Caco-2 (cell line): Measurements from ENCODE around the gene AUTS2. TPM values are rescaled to one million over a fixed set of nuclear protein-coding genes. Genes with fewer than 3 reads are reported as not detected.

Experiments
- BruUV-seq: library from RNA; stranded (reverse); fragments of 400-500 nt; replicated peaks from 2 replicates; lab custom pipeline; 2021; lab: Mats Ljungman, UMichigan
- CTCF ChIA-PET: fragments of 300-600 bp; sonication (Branson Sonifier 250); formaldehyde crosslinking; loops from one replicate; lab custom pipeline; 2022; ENCODE audit warnings: antibody characterized with exemption; lab: Charles Lee
- POLR2A ChIA-PET: fragments of 300-600 bp; sonication (Branson Sonifier 250); formaldehyde crosslinking; loops from one replicate; lab custom pipeline; 2022; ENCODE audit warnings: antibody characterized with exemption; lab: Charles Lee
- DNase-seq, 2 experiments: peaks; one replicate each; pipeline versions ENCODE4 v3.0.0 to v3.0.0-alpha.2; 2020 to 2022
- H3K27me3 ChIP-seq: replicated peaks from 2 replicates; pipeline ENCODE4 v1.6.0; 2011; ENCODE audit warnings: low read length; ENCODE audit not compliant: control insufficient read depth, insufficient read depth
- H3K36me3 ChIP-seq: 2 replicates; pipeline ENCODE4 v1.5.1; 2011; ENCODE audit warnings: low read length; ENCODE audit not compliant: control insufficient read depth, insufficient read depth
- H3K4me1 ChIP-seq: fragments of 250-450 bp; sonication (Bioruptor Pico); 2 replicates; pipeline ENCODE4 v1.5.1; 2020; ENCODE audit warnings: mild to moderate bottlenecking
- H3K4me3 ChIP-seq: 2 replicates; pipeline ENCODE4 v1.5.1; 2011; ENCODE audit warnings: low read depth, mild to moderate bottlenecking, control low read depth, low read length
- H3K9me3 ChIP-seq: fragments of 250-450 bp; sonication (Bioruptor Pico); 2 replicates; pipeline ENCODE4 v1.5.1; 2020; ENCODE audit warnings: mild to moderate bottlenecking, moderate library complexity
- H3K27ac Mint-ChIP-seq: one replicate; pipeline ENCODE4 v1.8.0; 2022; ENCODE audit warnings: mixed read lengths; ENCODE audit not compliant: unreplicated experiment
- H3K27me3 Mint-ChIP-seq: one replicate; pipeline ENCODE4 v1.8.0; 2022; ENCODE audit warnings: mixed read lengths; ENCODE audit not compliant: insufficient read depth, unreplicated experiment
- H3K36me3 Mint-ChIP-seq: one replicate; pipeline ENCODE4 v1.8.0; 2022; ENCODE audit warnings: mild to moderate bottlenecking, mixed read lengths; ENCODE audit not compliant: insufficient read depth, unreplicated experiment
- H3K4me1 Mint-ChIP-seq: one replicate; pipeline ENCODE4 v1.8.0; 2022; ENCODE audit warnings: low read depth, mixed read lengths; ENCODE audit not compliant: unreplicated experiment
- H3K4me3 Mint-ChIP-seq: one replicate; pipeline ENCODE4 v1.8.0; 2022; ENCODE audit warnings: mild to moderate bottlenecking, moderate library complexity, mixed read lengths; ENCODE audit not compliant: unreplicated experiment
- H3K9me3 Mint-ChIP-seq: one replicate; pipeline ENCODE4 v1.8.0; 2022; ENCODE audit warnings: mixed read lengths; ENCODE audit not compliant: unreplicated experiment
- CTCF ChIP-seq, 2 experiments: fragments of 200-600 bp in 1 of 2; IDR thresholded peaks; 1 replicate in 1 of 2; 2 replicates in 1 of 2; pipeline versions ENCODE4 v1.5.1 to v1.8.0; 2011 to 2022; ENCODE audit warnings: antibody characterized with exemption in 1 of 2, control low read depth in 1 of 2, inconsistent platforms in 1 of 2, low read depth in 1 of 2, low read length in 1 of 2, mild to moderate bottlenecking in 1 of 2, moderate library complexity in 1 of 2; ENCODE audit not compliant: insufficient read depth in 1 of 2, severe bottlenecking in 1 of 2, unreplicated experiment in 1 of 2
- intact Hi-C: fragments of 100-400 bp; cut with micrococcal nuclease; formaldehyde crosslinking; loops from one replicate; pipeline ENCODE4 v1.10.0; 2022; ENCODE audit not compliant: unreplicated experiment
- total RNA-seq: library from RNA; stranded (reverse); gene quantifications from 2 replicates; pipeline ENCODE4 v1.2.3, GENCODE V29; 2022

AUTS2 gene
- total RNA-seq, 1 experiment from 2014 or later: 37.1 TPM

- Mint-ChIP-seq H3K9me3 (no peaks in the 10 kb centered on the region), H3K4me3 (no peak overlapping the region), H3K27me3 (no peaks in the 10 kb centered on the region), H3K27ac (no peak overlapping the region), H3K36me3 (no peaks in the 10 kb centered on the region), H3K4me1 (no peaks in the 10 kb centered on the region)
- intact Hi-C loops: loop anchor here (2.0 kb wide), 1 partner anchor 43 kb away; no protein-coding TSS in a partner anchor
- no peaks in the 10 kb centered on the region for H3K4me1 ChIP-seq
- DNase-seq: no peak
- TF ChIP-seq CTCF (IDR thresholded peaks at IDR 0.05; ENCODE audit: insufficient read depth in 1 of 2, low read depth in 1 of 2, low read length in 1 of 2, severe bottlenecking in 1 of 2, unreplicated experiment in 1 of 2): no peak
- no peaks in the 10 kb centered on the region for H3K9me3 ChIP-seq
- BruUV-seq: no TSS peak
- CTCF ChIA-PET: no interaction called here
- POLR2A ChIA-PET: no interaction called here
- no peaks in the 10 kb centered on the region for H3K27me3 ChIP-seq
- no peak overlapping the region for H3K4me3 ChIP-seq
- H3K36me3 ChIP-seq: no peaks in the 10 kb centered on the region
Observed at GRCh38 chr7:70759674-70760073, 1161.4 kb downstream of the AUTS2 start.

- H3K4me3 ChIP-seq: no peak overlapping the region
- H3K36me3 ChIP-seq: no peaks in the 10 kb centered on the region
- no TSS peak for BruUV-seq
- Mint-ChIP-seq H3K4me3 (no peak overlapping the region), H3K9me3 (no peaks in the 10 kb centered on the region), H3K27ac (no peak overlapping the region), H3K36me3 (no peaks in the 10 kb centered on the region), H3K27me3 (no peaks in the 10 kb centered on the region), H3K4me1 (no peaks in the 10 kb centered on the region)
- TF ChIP-seq CTCF (IDR thresholded peaks at IDR 0.05; ENCODE audit: insufficient read depth in 1 of 2, low read depth in 1 of 2, low read length in 1 of 2, severe bottlenecking in 1 of 2, unreplicated experiment in 1 of 2): no peak
- DNase-seq: no peak
- H3K4me1 ChIP-seq: no peaks in the 10 kb centered on the region
- H3K9me3 ChIP-seq: no peaks in the 10 kb centered on the region
- ChIA-PET CTCF (no interaction called here), POLR2A (no interaction called here)
- no peaks in the 10 kb centered on the region for H3K27me3 ChIP-seq
- intact Hi-C loops: no loop called here
Observed at GRCh38 chr7:70761711-70762328, 1163.5 kb downstream of the AUTS2 start.

GRCh38 chr7:70762696-70763095, 1164.4 kb downstream of the AUTS2 start:
- Mint-ChIP-seq H3K27me3 (no peaks in the 10 kb centered on the region), H3K4me1 (no peaks in the 10 kb centered on the region), H3K27ac (no peak overlapping the region), H3K36me3 (no peaks in the 10 kb centered on the region), H3K9me3 (no peaks in the 10 kb centered on the region), H3K4me3 (no peak overlapping the region)
- intact Hi-C loops: no loop called here
- H3K27me3 ChIP-seq: no peaks in the 10 kb centered on the region
- CTCF ChIA-PET: no interaction called here
- H3K36me3 ChIP-seq: no peaks in the 10 kb centered on the region
- BruUV-seq: no TSS peak
- no peaks in the 10 kb centered on the region for H3K9me3 ChIP-seq
- H3K4me3 ChIP-seq: no peak overlapping the region
- POLR2A ChIA-PET: no interaction called here
- no peaks in the 10 kb centered on the region for H3K4me1 ChIP-seq
- TF ChIP-seq CTCF (IDR thresholded peaks at IDR 0.05; ENCODE audit: insufficient read depth in 1 of 2, low read depth in 1 of 2, low read length in 1 of 2, severe bottlenecking in 1 of 2, unreplicated experiment in 1 of 2): no peak
- no peak for DNase-seq
